Tibial nerve (tissue), 4 donors: ENCODE results near the gene IER5.

ENCODE experiments used
- CTCF ChIP-seq, 5 experiments: fragments of 200-600 bp in 3 of 5; fragments of 450-650 bp in 2 of 5; sonication (generic) in 3 of 5; IDR thresholded peaks; one replicate each; pipeline ENCODE4 v1.5.1; 2016 to 2019; ENCODE audit warnings: antibody characterized with exemption in 5 of 5, mild to moderate bottlenecking in 3 of 5, moderate library complexity in 2 of 5
- EP300 ChIP-seq, 2 donors: sonication (generic); formaldehyde crosslinking; IDR thresholded peaks; one replicate each; pipeline ENCODE4 v1.6.1; 2017; ENCODE audit warnings: antibody characterized with exemption in 2 of 2, mild to moderate bottlenecking in 1 of 2
- POLR2A ChIP-seq, 2 donors: fragments of 450-650 bp; IDR thresholded peaks; one replicate each; pipeline ENCODE4 v1.6.1; 2017; ENCODE audit warnings: antibody characterized with exemption in 2 of 2, mild to moderate bottlenecking in 2 of 2, moderate library complexity in 2 of 2

GRCh38 chr1:181123173-181123572, 34.7 kb downstream of the IER5 start:
- TF ChIP-seq EP300 (IDR thresholded peaks at IDR 0.05) (no peak), CTCF (IDR thresholded peaks at IDR 0.05) (no peak), POLR2A (IDR thresholded peaks at IDR 0.05) (no peak)
